K562 (cell line): ENCODE results near the gene HLA-F. TPM values are rescaled to one million over a fixed set of nuclear protein-coding genes. Genes with fewer than 3 reads are reported as not detected.

ENCODE experiments used
- ATAC-seq: fragments of 200-7000 bp; cut with Tn5 transposase; 3 replicates; pipeline ENCODE4 v1.9.1; 2020; ENCODE audit warnings: moderate library complexity
- BruUV-seq: library from RNA; stranded (reverse); fragments of 400-500 nt; replicated peaks from 2 replicates; lab custom pipeline; 2021; lab: Mats Ljungman, UMichigan
- CTCF ChIA-PET: fragments of 300-600 bp; formaldehyde crosslinking; extraction: SDS; loops from one replicate; lab custom pipeline; 2021; ENCODE audit warnings: low intra/inter-chr PET ratio; lab: Yijun Ruan, JAX
- POLR2A ChIA-PET: fragments of 300-600, 350-650 bp; sonication (Branson Sonifier 250); formaldehyde crosslinking; extraction: SDS; loops from one replicate; lab custom pipeline; 2021; ENCODE audit warnings: antibody characterized with exemption, inconsistent platforms; lab: Yijun Ruan, JAX
- DNase-seq, 4 experiments: peaks; one replicate each; pipeline versions ENCODE4 v3.0.0 to v3.0.0-alpha.2; 2011 to 2018; ENCODE audit warnings: low spot score in 3 of 4, mixed read lengths in 3 of 4; ENCODE audit errors: extremely low read depth in 1 of 4
- FAIRE-seq: peaks from 2 replicates; lab custom pipeline; 2011; peaks lifted over from hg19 to GRCh38; lab: Jason Lieb, UNC
- H2AFZ ChIP-seq: 2 replicates; pipeline ENCODE4 v1.6.0; 2011; ENCODE audit warnings: low read depth, low read length, control low read depth, inconsistent platforms
- H3K27ac ChIP-seq: fragments of 200-600 bp; 3 replicates; pipeline ENCODE4 v1.8.0; 2011; ENCODE audit warnings: low read depth, mild to moderate bottlenecking, control low read depth, inconsistent platforms, low read length, moderate library complexity, mixed read lengths; ENCODE audit errors: extremely low read depth
- H3K27me3 ChIP-seq, 2 experiments: fragments of 300-600 bp in 1 of 2; 2 replicates in 1 of 2; 3 replicates in 1 of 2; pipeline versions ENCODE4 v1.6.0 to v1.8.0; 2011; ENCODE audit warnings: inconsistent platforms in 2 of 2, low read length in 2 of 2, mild to moderate bottlenecking in 1 of 2, mixed read lengths in 1 of 2, moderate library complexity in 1 of 2; ENCODE audit not compliant: control insufficient read depth in 2 of 2, insufficient read depth in 2 of 2
- H3K36me3 ChIP-seq: fragments of 300-600 bp; 3 replicates; pipeline ENCODE4 v1.8.0; 2011; ENCODE audit warnings: mild to moderate bottlenecking, low read length, inconsistent platforms; ENCODE audit not compliant: control insufficient read depth, insufficient read depth
- H3K4me1 ChIP-seq, 2 experiments: fragments of 200-600 bp in 1 of 2; replicated peaks in 1 of 2; 2 replicates in 1 of 2; 3 replicates in 1 of 2; pipeline versions ENCODE4 v1.5.1 to v1.8.0; 2011; ENCODE audit warnings: inconsistent platforms in 2 of 2, low read length in 2 of 2, mild to moderate bottlenecking in 1 of 2, mixed read lengths in 1 of 2, moderate library complexity in 1 of 2; ENCODE audit not compliant: control insufficient read depth in 2 of 2, insufficient read depth in 2 of 2
- H3K4me2 ChIP-seq: 2 replicates; pipeline ENCODE4 v1.6.1; 2011; ENCODE audit warnings: low read length, control low read depth, inconsistent platforms, mixed read lengths; ENCODE audit not compliant: insufficient read depth
- H3K4me3 ChIP-seq: fragments of 200-600 bp; sonication (generic), shearing (Covaris generic); 2 replicates; pipeline ENCODE4 v1.5.1; 2016; ENCODE audit warnings: control low read depth, inconsistent platforms
- H3K79me2 ChIP-seq: fragments of 200-600 bp; 3 replicates; pipeline ENCODE4 v1.8.0; 2011; ENCODE audit warnings: low read length, inconsistent platforms; ENCODE audit not compliant: control insufficient read depth, insufficient read depth
- H3K9ac ChIP-seq, 2 experiments: 2 replicates each; pipeline versions ENCODE4 v1.6.0 to v1.6.1; 2011; ENCODE audit warnings: low read depth in 2 of 2, low read length in 2 of 2, control low read depth in 1 of 2, inconsistent platforms in 1 of 2, mild to moderate bottlenecking in 1 of 2, mixed read lengths in 1 of 2; ENCODE audit not compliant: insufficient read depth in 1 of 2
- H3K9me1 ChIP-seq: one replicate; pipeline ENCODE4 v1.6.0; 2011; ENCODE audit warnings: inconsistent platforms, mild to moderate bottlenecking, low read length, moderate library complexity; ENCODE audit not compliant: control insufficient read depth, insufficient read depth
- H3K9me3 ChIP-seq: replicated peaks from 2 replicates; pipeline ENCODE4 v1.5.1; 2011; ENCODE audit warnings: low read depth, low read length, inconsistent platforms; ENCODE audit not compliant: control insufficient read depth, insufficient read depth
- H4K20me1 ChIP-seq: replicated peaks from 2 replicates; pipeline ENCODE4 v1.6.1; 2011; ENCODE audit warnings: low read length, inconsistent platforms, mixed read lengths; ENCODE audit not compliant: control insufficient read depth, insufficient read depth
- ASH1L ChIP-seq: fragments of 450-650 bp; IDR thresholded peaks from 2 replicates; pipeline ENCODE4 v1.6.1; 2018; ENCODE audit warnings: borderline replicate concordance, mild to moderate bottlenecking, low read depth; ENCODE audit not compliant: partially characterized antibody
- ATF3 ChIP-seq, 2 experiments: fragments of 450-650 bp in 1 of 2; sonication (generic) in 1 of 2; formaldehyde crosslinking in 1 of 2; IDR thresholded peaks in 1 of 2; conservative IDR thresholded peaks in 1 of 2; 2 replicates each; pipeline versions ENCODE4 v1.6.1 to v1.8.1; 2016 to 2023; ENCODE audit warnings: mild to moderate bottlenecking in 2 of 2, moderate library complexity in 2 of 2, inconsistent platforms in 1 of 2, missing genetic modification reagents in 1 of 2
- KDM1A ChIP-seq, 2 experiments: fragments of 450-650 bp; IDR thresholded peaks; 2 replicates each; pipeline ENCODE4 v1.6.1; 2016; ENCODE audit warnings: mild to moderate bottlenecking in 2 of 2
- LARP7 ChIP-seq: fragments of 450-650 bp; IDR thresholded peaks from 2 replicates; pipeline ENCODE4 v1.6.1; 2016
- MAFK ChIP-seq: IDR thresholded peaks from 2 replicates; pipeline ENCODE4 v1.6.1; 2011; ENCODE audit warnings: low read length, improper control_type of control experiment
- MEF2D ChIP-seq: conservative IDR thresholded peaks from 2 replicates; pipeline ENCODE4 v1.6.1; 2016; ENCODE audit warnings: low read depth, missing genetic modification characterization, missing compliant biosample characterization
- RCOR1 ChIP-seq, 2 experiments: IDR thresholded peaks; 2 replicates each; pipeline ENCODE4 v1.6.1; 2012; ENCODE audit warnings: low read depth in 2 of 2, low read length in 2 of 2, borderline replicate concordance in 1 of 2, improper control_type of control experiment in 1 of 2
- ZNF311 ChIP-seq: fragments of 250-450 bp; sonication (Bioruptor Pico); IDR thresholded peaks from 2 replicates; pipeline ENCODE4 v1.4.0; 2020; ENCODE audit warnings: mild to moderate bottlenecking, moderate library complexity
- ZNF655 ChIP-seq: fragments of 250-450 bp; sonication (Bioruptor Pico); IDR thresholded peaks from 2 replicates; pipeline ENCODE4 v1.5.0; 2021
- ZZZ3 ChIP-seq: fragments of 450-650 bp; IDR thresholded peaks from 2 replicates; pipeline ENCODE4 v1.6.1; 2016; ENCODE audit warnings: antibody characterized with exemption, mild to moderate bottlenecking, moderate library complexity
- WGBS: fragments of 100-300 bp; shearing (Covaris generic); methylation state at CpG from one replicate; pipeline ENCODE4 v1.1.6; 2016; ENCODE audit warnings: low coverage, mixed read lengths; ENCODE audit not compliant: insufficient coverage; ENCODE audit errors: missing lambda C conversion rate; 5-methylcytosine and 5-hydroxymethylcytosine counted together
- in situ Hi-C: fragments of 300-500 bp; cut with MboI; formaldehyde crosslinking; loops from 4 replicates; pipeline ENCODE4 v1.15.0; 2018; ENCODE audit warnings: inconsistent platforms, mixed read lengths
- intact Hi-C: fragments of 100-400 bp; cut with micrococcal nuclease; formaldehyde crosslinking; loops from 2 replicates; pipeline ENCODE4 v1.14.2; 2022
- polyA plus RNA-seq, 8 experiments: library from polyadenylated mRNA; depleted of rRNA in 4 of 8; stranded (reverse) in 5 of 8; unstranded in 3 of 8; fragments of >200 nt; fragmentation: Nextera tagmentation in 2 of 8; fragmentation: Illumina TruSeq in 1 of 8; extraction: Ambion mirVana in 2 of 8; extraction: Trizol in 1 of 8; gene quantifications; 2 replicates each; pipeline versions ENCODE4 v1.2.1 to v1.2.3, GENCODE V29; 2011 to 2014; ENCODE audit warnings: inconsistent platforms in 1 of 8, missing spikeins in 1 of 8
- total RNA-seq, 7 experiments: library from RNA; depleted of rRNA in 6 of 7; stranded (reverse); fragments of >200 nt in 6 of 7; fragmentation: Illumina TruSeq in 2 of 7; extraction: Trizol in 2 of 7; gene quantifications; 2 replicates each; pipeline versions ENCODE4 v1.2.1 to v1.2.3, GENCODE V29; 2011 to 2021; ENCODE audit warnings: low replicate concordance in 1 of 7
- TF ChIP-seq, protein P1 (sequence below): fragments of 450-650 bp; formaldehyde crosslinking; IDR thresholded peaks from 2 replicates; pipeline ENCODE4 v1.4.0; 2022; ENCODE audit warnings: mild to moderate bottlenecking, moderate library complexity
- TF ChIP-seq, protein P2 (sequence below): fragments of 450-650 bp; IDR thresholded peaks from 2 replicates; pipeline ENCODE4 v1.6.1; 2017; ENCODE audit warnings: antibody characterized with exemption, mild to moderate bottlenecking

Gene HLA-F
- total and polyA plus RNA-seq, 9 of the 15 experiments (the other 6 are each of a cell fraction or from before 2014, with no cell fraction given) = 0.40 to 0.76 (median 0.46) TPM; not detected in 6

DNA sequence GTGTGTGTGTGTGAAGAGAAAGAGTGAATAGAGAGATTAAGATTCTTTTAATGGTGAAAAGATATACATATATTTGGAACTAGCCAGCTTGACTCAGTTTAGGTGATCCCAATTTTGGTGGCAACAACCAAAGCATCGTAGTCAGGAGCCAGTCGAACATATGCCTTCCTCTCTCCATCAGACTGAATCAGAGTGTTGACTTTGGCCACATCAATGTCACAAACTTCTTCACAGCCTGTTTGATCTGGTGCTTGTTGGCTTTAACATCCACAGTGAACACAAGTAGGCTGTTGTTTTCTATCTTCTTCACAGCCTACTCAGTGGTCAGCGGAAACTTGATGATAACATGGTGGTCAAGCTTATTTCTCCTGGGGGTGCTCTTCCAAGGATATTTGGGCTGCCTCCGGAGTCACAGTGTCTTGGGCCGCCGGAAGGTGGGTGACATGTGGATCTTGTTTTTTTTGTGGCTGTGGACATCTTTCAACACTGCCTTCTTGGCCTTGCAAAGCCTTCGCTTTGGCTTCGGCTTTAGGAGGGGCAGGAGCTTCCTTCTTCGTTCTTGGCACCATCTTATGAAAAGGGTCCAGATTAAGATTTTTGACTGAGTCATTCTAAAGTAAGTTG is 3.4 kb downstream of the HLA-F start:
- no peak overlapping the region for H3K27ac ChIP-seq
- intact Hi-C loops = no loop called here
- no peak for FAIRE-seq
- CTCF ChIA-PET = no interaction called here
- in situ Hi-C loops = loop anchor here (25.0 kb wide), 1 partner anchor 111 kb away; the partner anchor contains the start of gene HLA-G
- no peak for ATAC-seq
- POLR2A ChIA-PET = interaction anchor here (1.1 to 1.2 kb wide), 2 partner anchors 18 to 23 kb away, joined by 3 to 5 read pairs; no protein-coding TSS in a partner anchor
- TF ChIP-seq ATF3 (IDR thresholded peaks at IDR 0.05) (no peak), ATF3 (CRISPR knock-in tag; conservative IDR thresholded peaks at IDR 0.05) (no peak), RCOR1 (IDR thresholded peaks at IDR 0.05; ENCODE audit: borderline replicate concordance in 1 of 2, low read depth in 2 of 2, low read length in 2 of 2) (no peak), KDM1A (IDR thresholded peaks at IDR 0.05) (no peak), ZZZ3 (no peak), LARP7 (no peak), ASH1L (no peak), MEF2D (tag) (no peak), ZNF311 (CRISPR knock-in tag) (no peak), ZNF655 (no peak), MAFK (no peak)
- TF ChIP-seq, protein P1, sequence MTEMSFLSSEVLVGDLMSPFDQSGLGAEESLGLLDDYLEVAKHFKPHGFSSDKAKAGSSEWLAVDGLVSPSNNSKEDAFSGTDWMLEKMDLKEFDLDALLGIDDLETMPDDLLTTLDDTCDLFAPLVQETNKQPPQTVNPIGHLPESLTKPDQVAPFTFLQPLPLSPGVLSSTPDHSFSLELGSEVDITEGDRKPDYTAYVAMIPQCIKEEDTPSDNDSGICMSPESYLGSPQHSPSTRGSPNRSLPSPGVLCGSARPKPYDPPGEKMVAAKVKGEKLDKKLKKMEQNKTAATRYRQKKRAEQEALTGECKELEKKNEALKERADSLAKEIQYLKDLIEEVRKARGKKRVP (CRISPR knock-in tag) = no peak
- TF ChIP-seq, protein P2, sequence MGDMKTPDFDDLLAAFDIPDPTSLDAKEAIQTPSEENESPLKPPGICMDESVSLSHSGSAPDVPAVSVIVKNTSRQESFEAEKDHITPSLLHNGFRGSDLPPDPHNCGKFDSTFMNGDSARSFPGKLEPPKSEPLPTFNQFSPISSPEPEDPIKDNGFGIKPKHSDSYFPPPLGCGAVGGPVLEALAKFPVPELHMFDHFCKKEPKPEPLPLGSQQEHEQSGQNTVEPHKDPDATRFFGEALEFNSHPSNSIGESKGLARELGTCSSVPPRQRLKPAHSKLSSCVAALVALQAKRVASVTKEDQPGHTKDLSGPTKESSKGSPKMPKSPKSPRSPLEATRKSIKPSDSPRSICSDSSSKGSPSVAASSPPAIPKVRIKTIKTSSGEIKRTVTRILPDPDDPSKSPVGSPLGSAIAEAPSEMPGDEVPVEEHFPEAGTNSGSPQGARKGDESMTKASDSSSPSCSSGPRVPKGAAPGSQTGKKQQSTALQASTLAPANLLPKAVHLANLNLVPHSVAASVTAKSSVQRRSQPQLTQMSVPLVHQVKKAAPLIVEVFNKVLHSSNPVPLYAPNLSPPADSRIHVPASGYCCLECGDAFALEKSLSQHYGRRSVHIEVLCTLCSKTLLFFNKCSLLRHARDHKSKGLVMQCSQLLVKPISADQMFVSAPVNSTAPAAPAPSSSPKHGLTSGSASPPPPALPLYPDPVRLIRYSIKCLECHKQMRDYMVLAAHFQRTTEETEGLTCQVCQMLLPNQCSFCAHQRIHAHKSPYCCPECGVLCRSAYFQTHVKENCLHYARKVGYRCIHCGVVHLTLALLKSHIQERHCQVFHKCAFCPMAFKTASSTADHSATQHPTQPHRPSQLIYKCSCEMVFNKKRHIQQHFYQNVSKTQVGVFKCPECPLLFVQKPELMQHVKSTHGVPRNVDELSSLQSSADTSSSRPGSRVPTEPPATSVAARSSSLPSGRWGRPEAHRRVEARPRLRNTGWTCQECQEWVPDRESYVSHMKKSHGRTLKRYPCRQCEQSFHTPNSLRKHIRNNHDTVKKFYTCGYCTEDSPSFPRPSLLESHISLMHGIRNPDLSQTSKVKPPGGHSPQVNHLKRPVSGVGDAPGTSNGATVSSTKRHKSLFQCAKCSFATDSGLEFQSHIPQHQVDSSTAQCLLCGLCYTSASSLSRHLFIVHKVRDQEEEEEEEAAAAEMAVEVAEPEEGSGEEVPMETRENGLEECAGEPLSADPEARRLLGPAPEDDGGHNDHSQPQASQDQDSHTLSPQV = no peak
- no peaks in the 10 kb centered on the region for H3K9me3 ChIP-seq
- no peaks in the 10 kb centered on the region for H4K20me1 ChIP-seq
- H3K79me2 ChIP-seq = no peaks in the 10 kb centered on the region
- BruUV-seq = no TSS peak
- no peaks in the 10 kb centered on the region for H3K9me1 ChIP-seq
- no peak overlapping the region for H3K9ac ChIP-seq
- no peak overlapping the region for H3K4me2 ChIP-seq
- no peaks in the 10 kb centered on the region for H3K36me3 ChIP-seq
- H3K27me3 ChIP-seq = peaks cover 2 to 34% of the 10 kb centered on the region in 2 experiments; a peak in 2 of 5 replicates
- WGBS = 5% methylated on average over 9 of the region's 9 CpGs
- no peak overlapping the region for H2AFZ ChIP-seq
- no peak for DNase-seq
- H3K4me3 ChIP-seq = no peak overlapping the region
- H3K4me1 ChIP-seq = peaks cover 0 to 10% of the 10 kb centered on the region in 2 experiments; a peak in 2 of 5 replicates
